Hypothalamus (tissue), 51 donors: ENCODE data around the gene LCNL1.
A peak's percentile ranks its signal among the peaks of the same experiment; 100 is the strongest.

Source experiments
- DNase-seq, 51 donors: peaks; one replicate each; lab custom pipeline; 2025; lab: John Stamatoyannopoulos, UW

Gene LCNL1

DNA sequence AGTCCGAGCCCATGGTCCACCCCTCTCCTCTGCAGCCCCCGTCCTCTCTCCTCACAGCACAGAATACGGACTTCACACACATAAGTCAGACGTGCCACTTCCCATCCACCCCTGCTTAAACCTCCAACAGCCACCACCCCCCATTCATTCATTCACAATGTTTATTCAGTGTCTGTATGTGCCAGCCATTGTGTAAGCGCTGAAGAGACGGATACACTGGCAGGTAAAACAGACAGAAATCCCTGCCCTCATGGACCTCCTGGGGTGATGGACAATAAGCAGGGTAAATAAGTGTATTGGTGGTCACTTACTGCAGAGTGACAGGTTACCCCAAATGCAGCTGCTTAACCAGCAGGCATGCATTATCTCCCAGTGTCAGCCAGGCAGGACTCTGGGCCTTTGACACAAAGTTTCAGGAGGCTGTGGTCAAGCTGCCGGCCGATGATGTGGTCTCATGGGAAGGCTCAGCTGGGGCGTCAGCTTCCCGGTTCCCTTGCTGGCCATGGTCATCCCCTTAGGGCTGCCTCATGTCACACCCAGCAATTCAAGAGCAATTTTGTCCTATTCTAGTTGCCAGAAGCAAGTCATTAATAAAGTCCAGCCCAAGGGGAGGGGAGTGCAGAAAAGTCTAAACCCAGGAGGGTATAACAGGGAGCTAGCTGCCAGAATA lies 7.6 kb downstream of the LCNL1 start:
- DNase-seq: no peak

- peak; percentile 25 to 96 (median 85) for DNase-seq
Measured at GRCh38 chr9:136991993-136992818, 9.4 kb downstream of the LCNL1 start, which contains the start of gene PAXX. PAXX (plus strand) TSS chr9:136992422; CDS start chr9:136992444, 22 bp downstream.

DNA sequence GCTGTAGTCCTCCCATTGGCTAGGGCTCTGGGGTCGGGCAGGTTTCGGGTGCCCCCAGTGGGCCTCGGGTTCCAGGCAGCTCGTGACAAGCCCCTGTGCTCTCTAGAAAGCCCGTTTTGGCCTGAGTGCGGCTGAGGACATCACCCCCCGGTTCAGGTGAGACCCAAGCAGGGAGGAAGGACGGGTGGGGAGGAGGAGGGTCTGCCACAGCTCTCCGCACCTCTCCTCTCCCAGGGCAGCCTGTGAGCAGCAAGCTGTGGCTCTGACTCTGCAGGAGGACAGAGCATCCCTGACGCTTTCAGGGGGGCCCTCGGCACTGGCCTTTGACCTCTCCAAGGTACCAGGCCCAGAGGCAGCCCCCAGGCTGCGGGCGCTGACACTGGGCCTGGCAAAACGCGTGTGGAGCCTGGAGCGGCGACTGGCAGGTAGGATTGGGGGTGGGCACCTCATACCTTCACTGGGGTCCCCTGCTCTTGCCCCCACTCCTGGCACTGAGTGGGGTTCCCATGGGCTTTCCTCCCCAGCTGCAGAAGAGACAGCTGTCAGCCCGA lies 10.1 kb downstream of the LCNL1 start:
- no peak for DNase-seq

GRCh38 chr9:136994180-136994887 lies 11.5 kb downstream of the LCNL1 start:
- no peak for DNase-seq

- DNase-seq: no peak
Measured at GRCh38 chr9:136994888-136995230, 12.1 kb downstream of the LCNL1 start.

- no peak for DNase-seq
Measured at GRCh38 chr9:136995362-136995761, 12.6 kb downstream of the LCNL1 start.

DNA sequence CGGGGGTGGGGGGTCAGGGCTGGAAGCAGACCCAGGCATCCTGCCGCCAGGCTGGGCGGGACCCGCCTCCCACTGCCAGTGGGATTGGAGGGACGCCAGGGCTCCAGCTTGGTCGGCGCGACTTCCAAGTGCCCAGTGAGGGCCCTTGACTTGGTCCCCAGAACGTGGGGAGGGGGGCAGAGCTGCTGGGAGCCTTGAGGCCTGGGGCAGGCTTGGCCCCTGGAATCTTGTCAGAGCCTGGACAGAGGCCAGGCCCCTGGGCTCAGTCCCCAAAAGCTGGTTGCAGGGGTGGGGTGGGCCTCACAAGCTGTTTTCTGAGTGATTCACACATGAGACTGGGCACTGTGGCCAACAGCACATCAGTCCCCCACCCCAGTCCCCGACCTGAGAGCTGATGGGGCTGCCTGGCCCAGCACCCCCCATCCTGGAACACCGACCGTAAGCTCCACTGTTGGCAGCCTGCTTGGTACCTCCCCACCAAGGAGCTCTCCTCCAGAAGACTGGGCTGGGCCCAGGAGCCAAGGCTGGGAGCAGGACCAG lies 13.0 kb downstream of the LCNL1 start:
- peak in 23 of 51 donors; percentile 11 to 62 (median 37) for DNase-seq

DNA sequence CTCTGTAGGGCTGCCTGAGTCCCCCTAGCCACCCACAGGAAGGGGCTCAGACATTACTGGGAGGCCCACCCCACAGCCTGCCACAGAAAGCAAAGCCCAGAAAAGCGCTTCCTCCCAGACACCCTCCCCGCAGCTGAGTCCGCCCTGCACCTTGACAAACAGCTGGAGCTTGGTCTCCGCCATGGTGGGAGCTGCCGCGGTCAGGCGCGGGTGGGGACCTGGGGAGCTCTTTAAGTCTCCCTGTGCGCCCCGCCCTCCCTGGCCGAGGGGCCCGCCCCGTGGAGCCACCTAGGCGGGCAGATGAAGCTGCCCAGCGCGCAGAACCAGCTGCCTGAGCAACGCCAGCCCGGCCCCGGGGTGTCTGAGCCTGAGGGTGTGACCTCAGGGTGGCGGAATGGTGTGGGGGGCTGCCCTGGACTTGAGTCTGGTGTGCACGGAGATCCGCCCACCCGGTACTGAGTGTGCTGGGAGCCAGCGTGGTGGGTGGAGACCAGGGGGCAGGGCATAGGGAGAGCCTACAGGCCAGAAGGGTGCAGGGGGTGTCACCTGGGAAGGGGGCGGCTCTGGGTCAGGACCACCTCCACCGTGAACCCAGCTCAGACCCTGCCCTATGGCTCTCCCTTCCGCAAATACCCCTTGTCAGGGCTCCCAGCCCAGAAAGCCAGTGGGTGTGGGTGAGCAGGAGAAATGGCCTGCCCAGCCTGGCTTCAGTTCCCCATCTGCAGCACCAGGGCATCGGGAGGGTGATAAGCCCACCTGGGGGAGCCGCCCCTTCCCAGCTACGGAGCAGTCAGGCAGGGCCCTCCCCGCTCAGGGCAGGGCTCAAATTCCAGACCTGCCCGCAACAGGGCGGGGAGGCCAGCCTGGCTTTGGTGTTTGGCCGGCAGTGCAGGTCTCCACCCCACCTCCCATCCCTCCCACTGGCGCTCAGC lies 13.8 kb downstream of the LCNL1 start, which contains the start of gene CLIC3:
TSS of gene CLIC3 (minus strand) at position 208 of the 932 bp plus-strand sequence. CDS start at position 183, 25 bp downstream.
- no peak for DNase-seq

GRCh38 chr9:136997371-136997770 lies 14.6 kb downstream of the LCNL1 start:
- no peak for DNase-seq

DNA sequence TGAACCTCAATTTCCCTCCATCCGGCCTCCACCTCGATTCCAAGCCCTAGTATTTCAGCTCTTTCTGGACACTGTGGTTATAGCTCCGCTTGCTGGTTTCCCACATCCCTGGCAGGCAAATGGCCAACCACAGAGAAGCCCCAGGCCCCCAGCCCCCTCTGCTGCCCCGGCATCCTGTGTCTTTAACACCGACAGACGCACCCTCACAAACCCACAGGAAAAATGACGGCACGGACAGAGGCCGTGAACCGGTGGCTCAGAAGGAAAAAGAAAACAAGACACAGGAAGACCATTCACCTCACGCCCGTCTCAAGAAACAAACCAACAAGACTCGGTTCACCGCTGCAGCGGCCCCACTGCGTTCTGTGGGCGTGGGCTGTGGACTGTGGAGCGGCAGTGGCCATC lies 15.0 kb downstream of the LCNL1 start:
- no peak for DNase-seq

- DNase-seq: no peak
Measured at GRCh38 chr9:137000177-137000930, 17.6 kb downstream of the LCNL1 start.

DNA sequence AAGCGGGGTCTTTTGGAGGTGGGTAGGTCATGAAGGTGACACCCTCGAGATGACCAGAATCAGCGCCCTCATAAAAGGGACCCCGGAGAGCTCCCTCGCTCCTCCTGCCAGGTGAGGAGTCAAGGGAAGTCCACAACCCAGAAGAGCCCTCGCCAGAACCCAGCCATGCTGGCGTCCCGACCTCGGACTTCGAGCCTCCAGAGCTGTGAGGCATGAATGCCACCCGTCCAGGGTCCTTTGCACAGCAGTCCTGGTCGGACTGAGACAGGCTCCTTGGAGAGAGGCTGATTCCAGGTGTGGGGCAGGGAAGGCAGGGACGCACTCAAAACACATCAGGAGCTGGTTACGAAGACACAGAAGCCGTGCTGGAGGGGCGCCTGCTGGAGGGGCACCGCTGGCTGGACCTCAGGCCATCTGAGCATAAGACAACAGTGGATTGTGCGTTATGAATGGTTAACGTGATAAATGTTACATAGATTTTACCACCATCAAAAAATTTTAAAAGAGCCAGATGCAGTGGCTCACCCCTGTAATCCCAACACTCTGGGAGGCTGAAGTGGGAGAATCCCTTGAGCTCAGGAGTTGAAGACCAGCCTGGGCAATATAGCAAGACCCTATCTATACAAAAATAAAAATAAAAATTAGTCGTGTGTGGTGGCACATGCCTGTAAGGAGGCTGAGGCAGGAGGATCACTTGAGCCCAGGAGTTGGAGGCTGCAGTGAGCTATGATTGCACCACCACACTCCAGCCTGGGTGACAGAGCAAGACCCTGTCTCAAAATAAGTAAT lies 19.3 kb downstream of the LCNL1 start:
- DNase-seq: no peak

DNA sequence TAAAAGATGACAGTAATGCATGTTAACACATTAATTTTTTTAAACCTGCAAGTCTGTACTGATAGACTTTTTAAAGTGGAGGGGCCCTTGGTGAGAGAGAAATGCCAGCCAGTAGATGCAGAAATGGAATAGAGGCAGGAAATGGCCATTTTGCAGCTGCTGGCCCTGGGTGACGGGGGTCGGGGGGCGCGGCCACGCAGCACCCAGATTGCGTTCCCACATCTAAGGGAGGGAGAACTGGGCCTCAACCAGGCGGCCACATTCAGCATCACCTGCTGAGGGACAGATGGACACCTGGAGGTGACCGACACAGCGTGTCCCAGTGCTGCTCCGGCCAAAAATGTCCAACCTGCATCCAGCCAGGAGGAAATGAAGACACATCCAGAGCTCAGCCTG lies 19.9 kb downstream of the LCNL1 start:
- DNase-seq: no peak

- peak in 9 of 51 donors; percentile 21 to 65 (median 37) for DNase-seq
Measured at GRCh38 chr9:137004285-137004684, 21.5 kb downstream of the LCNL1 start.

DNA sequence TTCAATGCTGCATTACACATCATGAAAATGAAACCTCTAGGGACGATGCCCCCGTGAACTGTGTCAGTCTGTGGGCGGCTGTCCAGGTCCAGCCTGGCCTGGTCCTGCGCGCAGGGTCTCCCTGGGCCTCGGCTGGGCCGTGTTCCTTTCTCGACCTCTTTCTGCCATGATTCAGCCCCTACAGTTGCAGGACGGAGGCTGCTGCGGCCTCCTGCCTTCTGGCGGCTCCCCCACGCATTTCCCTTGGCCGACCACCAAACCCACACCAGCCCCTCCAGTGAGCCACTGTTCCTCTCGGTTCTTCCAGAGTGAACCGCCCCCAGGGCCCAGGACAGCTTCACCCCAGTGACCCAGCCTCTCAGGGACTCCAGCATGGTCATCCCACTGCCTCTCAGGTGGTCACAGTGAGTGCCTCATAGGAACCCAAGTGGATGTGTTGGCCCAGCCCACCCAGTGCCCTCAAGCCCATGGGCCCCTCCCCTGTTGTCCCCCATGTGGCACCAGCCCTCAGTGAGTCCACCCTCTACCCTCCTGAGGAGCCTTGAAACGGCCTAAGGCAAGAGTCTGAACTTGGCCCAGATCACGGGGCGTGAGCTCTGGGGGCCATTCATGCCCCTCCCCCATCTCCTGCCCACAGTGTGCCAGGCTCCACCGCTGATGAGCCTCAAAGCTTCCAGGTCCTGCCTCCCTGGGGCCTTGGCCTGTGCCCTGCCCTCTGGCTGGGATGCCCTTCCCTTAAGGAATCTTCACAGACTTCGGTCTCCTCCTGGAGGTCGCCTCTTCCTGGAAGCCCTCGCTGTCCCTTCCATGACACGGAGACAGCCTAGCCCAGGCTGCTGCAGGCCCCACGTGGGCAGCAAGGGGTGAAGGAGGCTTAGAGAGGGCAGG lies 23.6 kb downstream of the LCNL1 start:
- DNase-seq: peak in 2 of 51 donors; percentile 35 to 39

- no peak for DNase-seq
Measured at GRCh38 chr9:137007108-137007815, 24.5 kb downstream of the LCNL1 start.
